IMR-90 (cell line): ENCODE measurements around the gene USP25. TPM values are rescaled to one million over a fixed set of nuclear protein-coding genes. Genes with fewer than 3 reads are reported as not detected.

Source experiments
- ATAC-seq: fragments of 200-7000 bp; cut with Tn5 transposase; 2 replicates; pipeline ENCODE4 v1.9.1; 2020; ENCODE audit warnings: low read depth, mild to moderate bottlenecking, moderate library complexity
- BruUV-seq: library from RNA; stranded (reverse); fragments of 400-500 nt; replicated peaks from 2 replicates; lab custom pipeline; 2021; lab: Mats Ljungman, UMichigan
- CTCF ChIA-PET: fragments of 300-600 bp; formaldehyde crosslinking; extraction: SDS; loops from one replicate; lab custom pipeline; 2021; ENCODE audit warnings: antibody characterized with exemption; lab: Yijun Ruan, JAX
- POLR2A ChIA-PET: fragments of 300-600 bp; sonication (Branson Sonifier 250); formaldehyde crosslinking; loops from one replicate; lab custom pipeline; 2022; ENCODE audit warnings: antibody characterized with exemption; ENCODE audit not compliant: unreplicated experiment; lab: Charles Lee
- DNase-seq: peaks from one replicate; pipeline ENCODE4 v3.0.0; 2013
- H2AFZ ChIP-seq: replicated peaks from 2 replicates; pipeline ENCODE3; 2013; ENCODE audit warnings: low read length, mild to moderate bottlenecking; ENCODE audit not compliant: poor library complexity
- H2AK5ac ChIP-seq: 2 replicates; pipeline ENCODE4 v1.6.1; 2013; ENCODE audit warnings: low read depth, low read length, inconsistent platforms
- H2AK9ac ChIP-seq: replicated peaks from 2 replicates; pipeline ENCODE3; 2013; ENCODE audit warnings: mild to moderate bottlenecking, low read depth, low read length, moderate library complexity; ENCODE audit not compliant: poor library complexity
- H2BK120ac ChIP-seq: 2 replicates; pipeline ENCODE4 v1.6.1; 2013; ENCODE audit warnings: low read depth, low read length, inconsistent platforms
- H2BK15ac ChIP-seq: 3 replicates; pipeline ENCODE4 v1.6.1; 2013; ENCODE audit warnings: low read depth, low read length, inconsistent platforms
- H2BK20ac ChIP-seq: 2 replicates; pipeline ENCODE4 v1.6.1; 2013; ENCODE audit warnings: low read depth, mild to moderate bottlenecking, inconsistent platforms, low read length, moderate library complexity
- H2BK5ac ChIP-seq: 2 replicates; pipeline ENCODE4 v1.6.1; 2013; ENCODE audit warnings: mild to moderate bottlenecking, low read depth, low read length, inconsistent platforms; ENCODE audit not compliant: poor library complexity, severe bottlenecking
- H3K14ac ChIP-seq: replicated peaks from 2 replicates; pipeline ENCODE4 v1.6.1; 2013; ENCODE audit warnings: low read depth, low read length, inconsistent platforms
- H3K18ac ChIP-seq: 2 replicates; pipeline ENCODE4 v1.6.1; 2013; ENCODE audit warnings: low read depth, low read length, control low read depth
- H3K23ac ChIP-seq: 2 replicates; pipeline ENCODE4 v1.6.1; 2013; ENCODE audit warnings: low read depth, low read length, inconsistent platforms
- H3K27ac ChIP-seq: 2 replicates; pipeline ENCODE4 v1.5.1; 2013; ENCODE audit warnings: mild to moderate bottlenecking, control low read depth, low read length; ENCODE audit not compliant: insufficient read depth
- H3K27me3 ChIP-seq: 2 replicates; pipeline ENCODE4 v1.6.1; 2013; ENCODE audit warnings: low read length; ENCODE audit not compliant: control insufficient read depth, insufficient read depth
- H3K36me3 ChIP-seq: 2 replicates; pipeline ENCODE4 v1.6.1; 2013; ENCODE audit warnings: low read length, mixed read lengths; ENCODE audit not compliant: control insufficient read depth, insufficient read depth
- H3K4ac ChIP-seq: 2 replicates; pipeline ENCODE4 v1.6.1; 2013; ENCODE audit warnings: low read depth, low read length, inconsistent platforms
- H3K4me1 ChIP-seq: 2 replicates; pipeline ENCODE4 v1.6.1; 2013; ENCODE audit warnings: low read length, mixed read lengths; ENCODE audit not compliant: control insufficient read depth, insufficient read depth
- H3K4me2 ChIP-seq: 2 replicates; pipeline ENCODE4 v1.6.1; 2013; ENCODE audit warnings: low read depth, mild to moderate bottlenecking, control low read depth, low read length, moderate library complexity
- H3K4me3 ChIP-seq: 2 replicates; pipeline ENCODE4 v1.5.1; 2013; ENCODE audit warnings: low read depth, mild to moderate bottlenecking, control low read depth, low read length, moderate library complexity; ENCODE audit not compliant: insufficient read depth
- H3K56ac ChIP-seq: 2 replicates; pipeline ENCODE4 v1.6.1; 2013; ENCODE audit warnings: low read length, inconsistent platforms; ENCODE audit not compliant: insufficient read depth; ENCODE audit errors: extremely low read depth
- H3K79me1 ChIP-seq, 2 experiments: 2 replicates each; pipeline ENCODE4 v1.6.1; 2013; ENCODE audit warnings: low read length in 2 of 2, inconsistent platforms in 1 of 2, low read depth in 1 of 2
- H3K9ac ChIP-seq: 2 replicates; pipeline ENCODE4 v1.6.1; 2013; ENCODE audit warnings: low read depth, low read length, control low read depth
- H3K9me1 ChIP-seq: 2 replicates; pipeline ENCODE4 v1.6.1; 2013; ENCODE audit warnings: low read length, inconsistent platforms; ENCODE audit not compliant: insufficient read depth
- H3K9me3 ChIP-seq: 2 replicates; pipeline ENCODE4 v1.6.1; 2013; ENCODE audit warnings: low read length; ENCODE audit not compliant: control insufficient read depth, insufficient read depth
- H4K20me1 ChIP-seq: 2 replicates; pipeline ENCODE4 v1.6.1; 2013; ENCODE audit warnings: low read length, inconsistent platforms; ENCODE audit not compliant: insufficient read depth
- H4K5ac ChIP-seq: 2 replicates; pipeline ENCODE4 v1.6.1; 2013; ENCODE audit warnings: mild to moderate bottlenecking, low read depth, low read length, control low read depth
- H4K8ac ChIP-seq, 2 experiments: 2 replicates each; pipeline ENCODE4 v1.6.1; 2013; ENCODE audit warnings: low read depth in 2 of 2, low read length in 2 of 2, control low read depth in 1 of 2, inconsistent platforms in 1 of 2
- H4K91ac ChIP-seq: 2 replicates; pipeline ENCODE4 v1.6.1; 2013; ENCODE audit warnings: low read depth, low read length, inconsistent platforms; ENCODE audit not compliant: insufficient read depth
- BHLHE40 ChIP-seq: fragments of 150-350 bp; IDR thresholded peaks from 2 replicates; pipeline ENCODE4 v1.6.1; 2016; ENCODE audit warnings: mild to moderate bottlenecking, low read depth, low read length
- CEBPB ChIP-seq: IDR thresholded peaks from 2 replicates; pipeline ENCODE4 v1.6.1; 2012; ENCODE audit warnings: low read depth, low read length, improper control_type of control experiment
- CHD1 ChIP-seq: IDR thresholded peaks from 2 replicates; pipeline ENCODE4 v1.6.1; 2012; ENCODE audit warnings: low read depth, low read length, improper control_type of control experiment
- CTCF ChIP-seq: conservative IDR thresholded peaks from 2 replicates; pipeline ENCODE4 v1.5.1; 2012; ENCODE audit warnings: mild to moderate bottlenecking, low read depth, low read length, improper control_type of control experiment
- ELK1 ChIP-seq: fragments of 150-350 bp; IDR thresholded peaks from 2 replicates; pipeline ENCODE4 v1.6.1; 2016; ENCODE audit warnings: low read depth, mild to moderate bottlenecking, low read length, moderate library complexity, borderline replicate concordance
- FOS ChIP-seq: fragments of 150-350 bp; IDR thresholded peaks from 2 replicates; pipeline ENCODE4 v1.6.1; 2016; ENCODE audit warnings: low read depth, low read length
- MAFK ChIP-seq: IDR thresholded peaks from 2 replicates; pipeline ENCODE4 v1.6.1; 2012; ENCODE audit warnings: low read depth, low read length, improper control_type of control experiment
- MAZ ChIP-seq: IDR thresholded peaks from 2 replicates; pipeline ENCODE4 v1.6.1; 2012; ENCODE audit warnings: low read depth, mild to moderate bottlenecking, low read length, improper control_type of control experiment, moderate library complexity, borderline replicate concordance
- MXI1 ChIP-seq: IDR thresholded peaks from 2 replicates; pipeline ENCODE4 v1.6.1; 2012; ENCODE audit warnings: low read depth, mild to moderate bottlenecking, low read length, moderate library complexity, borderline replicate concordance
- NFE2L2 ChIP-seq: fragments of 150-350 bp; IDR thresholded peaks from 2 replicates; pipeline ENCODE4 v1.6.1; 2016; ENCODE audit warnings: low read depth, mild to moderate bottlenecking, low read length
- POLR2A ChIP-seq: IDR thresholded peaks from 2 replicates; pipeline ENCODE4 v1.6.1; 2012; ENCODE audit warnings: mild to moderate bottlenecking, low read depth, low read length
- RAD21 ChIP-seq: IDR thresholded peaks from 2 replicates; pipeline ENCODE4 v1.6.1; 2012; ENCODE audit warnings: low read length, improper control_type of control experiment
- RCOR1 ChIP-seq: IDR thresholded peaks from 2 replicates; pipeline ENCODE4 v1.6.1; 2012; ENCODE audit warnings: mild to moderate bottlenecking, low read length, improper control_type of control experiment; ENCODE audit not compliant: insufficient replicate concordance
- RFX5 ChIP-seq: IDR thresholded peaks from 2 replicates; pipeline ENCODE4 v1.8.0; 2012; ENCODE audit warnings: low read depth, mild to moderate bottlenecking, low read length, moderate library complexity
- SMC3 ChIP-seq: fragments of 150-350 bp; IDR thresholded peaks from 2 replicates; pipeline ENCODE4 v1.6.1; 2016; ENCODE audit warnings: low read depth, mild to moderate bottlenecking, antibody characterized with exemption, low read length, moderate library complexity
- USF2 ChIP-seq: fragments of 150-350 bp; IDR thresholded peaks from 2 replicates; pipeline ENCODE4 v1.6.1; 2017; ENCODE audit warnings: mild to moderate bottlenecking, antibody characterized with exemption, low read length, low read depth
- dilution Hi-C: fragments of 300-500 bp; cut with HindIII; formaldehyde crosslinking; loops from one replicate; pipeline ENCODE4 v1.14.3; 2018; ENCODE audit warnings: low sequenced_read_pairs; ENCODE audit not compliant: unreplicated experiment
- in situ Hi-C: fragments of 300-500 bp; cut with MboI; formaldehyde crosslinking; loops from 3 replicates; pipeline ENCODE4 v1.14.3; 2019; ENCODE audit warnings: low sequenced_read_pairs, inconsistent platforms, mixed read lengths
- intact Hi-C: fragments of 100-400 bp; cut with micrococcal nuclease; formaldehyde crosslinking; loops from 2 replicates; pipeline ENCODE4 v1.10.0; 2022
- polyA plus RNA-seq, 3 experiments: library from polyadenylated mRNA; depleted of rRNA; stranded (reverse); fragments of >200 nt; gene quantifications; 2 replicates each; pipeline ENCODE4 v1.2.3, GENCODE V29; 2012; ENCODE audit warnings: low replicate concordance in 1 of 3
- total RNA-seq: library from RNA; depleted of rRNA; stranded (reverse); fragments of >200 nt; gene quantifications from 2 replicates; pipeline ENCODE4 v1.2.3, GENCODE V29; 2012

The USP25 gene
- total and polyA plus RNA-seq, 2 of the 4 experiments (the other 2 are of a cell fraction): 9.3 to 23.3 TPM

GRCh38 chr21:15751546-15751945 is 21.8 kb downstream of the USP25 start:
- H2BK120ac ChIP-seq: no peak overlapping the region
- H3K9ac ChIP-seq: no peak overlapping the region
- H3K4me1 ChIP-seq: peaks cover 7% of the 10 kb centered on the region
- H3K4me3 ChIP-seq: no peak overlapping the region
- no peak overlapping the region for H2BK5ac ChIP-seq
- DNase-seq (no peak), ATAC-seq (no peak)
- no peak overlapping the region for H3K27ac ChIP-seq
- H3K9me3 ChIP-seq: peaks cover 2% of the 10 kb centered on the region; the same call in 1 of the 2 replicates
- H2AK9ac ChIP-seq: no peak overlapping the region
- no peak overlapping the region for H2BK20ac ChIP-seq
- no peak overlapping the region for H2AK5ac ChIP-seq
- ChIA-PET POLR2A (no interaction called here), CTCF (no interaction called here)
- H4K20me1 ChIP-seq: peaks cover 18% of the 10 kb centered on the region
- peaks cover 13% of the 10 kb centered on the region for H3K9me1 ChIP-seq
- no peak overlapping the region for H3K18ac ChIP-seq
- BruUV-seq: no TSS peak
- dilution Hi-C loops (no loop called here), intact Hi-C loops (no loop called here), in situ Hi-C loops (no loop called here)
- TF ChIP-seq FOS (no peak), BHLHE40 (no peak), CEBPB (no peak), RAD21 (no peak), SMC3 (no peak), RFX5 (no peak), MAZ (no peak), ELK1 (no peak), USF2 (no peak), POLR2A (no peak), RCOR1 (no peak), MAFK (no peak), NFE2L2 (no peak), CHD1 (no peak), MXI1 (no peak), CTCF (no peak)
- no peak overlapping the region for H3K56ac ChIP-seq
- H2BK15ac ChIP-seq: no peak overlapping the region
- H2AFZ ChIP-seq: no peak overlapping the region
- H3K79me1 ChIP-seq: peaks cover 29 to 60% of the 10 kb centered on the region in 2 experiments
- H4K8ac ChIP-seq: no peak overlapping the region
- H3K27me3 ChIP-seq: no peaks in the 10 kb centered on the region
- no peak overlapping the region for H3K4ac ChIP-seq
- no peak overlapping the region for H4K5ac ChIP-seq
- H4K91ac ChIP-seq: no peak overlapping the region
- no peak overlapping the region for H3K4me2 ChIP-seq
- no peak overlapping the region for H3K23ac ChIP-seq
- no peak overlapping the region for H3K14ac ChIP-seq
- no peaks in the 10 kb centered on the region for H3K36me3 ChIP-seq
